ENCODE results near the gene MYO1B.

MYO1B gene

DNA sequence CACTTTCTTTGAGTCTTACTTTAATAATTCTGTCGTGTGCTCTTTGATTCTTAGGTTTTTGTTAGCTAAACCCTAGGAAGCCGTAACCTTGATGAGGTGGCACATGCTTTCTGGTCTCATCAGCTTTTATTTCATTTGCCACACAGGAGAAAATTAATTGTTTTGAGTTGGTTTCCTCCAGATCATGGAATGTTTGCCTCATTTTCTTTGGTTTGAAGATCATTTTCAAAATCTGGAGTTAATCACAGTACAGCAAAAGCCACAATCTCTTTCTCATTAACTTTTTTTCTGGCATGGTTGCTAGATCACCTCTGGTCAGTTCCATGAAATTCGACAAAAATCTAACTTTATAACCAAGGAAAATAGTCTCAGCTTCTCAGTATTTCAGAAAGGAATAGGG, 182.9 kb downstream of the MYO1B start:
- DNase-seq (ENCODE audit: low read depth): no peak
- no peak overlapping the region for H3K4me3 ChIP-seq (ENCODE audit: low read length)
- TF ChIP-seq, protein P1, sequence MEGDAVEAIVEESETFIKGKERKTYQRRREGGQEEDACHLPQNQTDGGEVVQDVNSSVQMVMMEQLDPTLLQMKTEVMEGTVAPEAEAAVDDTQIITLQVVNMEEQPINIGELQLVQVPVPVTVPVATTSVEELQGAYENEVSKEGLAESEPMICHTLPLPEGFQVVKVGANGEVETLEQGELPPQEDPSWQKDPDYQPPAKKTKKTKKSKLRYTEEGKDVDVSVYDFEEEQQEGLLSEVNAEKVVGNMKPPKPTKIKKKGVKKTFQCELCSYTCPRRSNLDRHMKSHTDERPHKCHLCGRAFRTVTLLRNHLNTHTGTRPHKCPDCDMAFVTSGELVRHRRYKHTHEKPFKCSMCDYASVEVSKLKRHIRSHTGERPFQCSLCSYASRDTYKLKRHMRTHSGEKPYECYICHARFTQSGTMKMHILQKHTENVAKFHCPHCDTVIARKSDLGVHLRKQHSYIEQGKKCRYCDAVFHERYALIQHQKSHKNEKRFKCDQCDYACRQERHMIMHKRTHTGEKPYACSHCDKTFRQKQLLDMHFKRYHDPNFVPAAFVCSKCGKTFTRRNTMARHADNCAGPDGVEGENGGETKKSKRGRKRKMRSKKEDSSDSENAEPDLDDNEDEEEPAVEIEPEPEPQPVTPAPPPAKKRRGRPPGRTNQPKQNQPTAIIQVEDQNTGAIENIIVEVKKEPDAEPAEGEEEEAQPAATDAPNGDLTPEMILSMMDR (conservative IDR thresholded peaks at IDR 0.05; ENCODE audit: low read depth, low read length): no peak

- DNase-seq (ENCODE audit: low read depth): no peak
- TF ChIP-seq, protein P1 (conservative IDR thresholded peaks at IDR 0.05; ENCODE audit: low read depth, low read length): no peak
- no peak overlapping the region for H3K4me3 ChIP-seq (ENCODE audit: low read length)
Observed at GRCh38 chr2:191430476-191430875, 185.3 kb downstream of the MYO1B start.

- no peak for DNase-seq (ENCODE audit: low read depth)
- TF ChIP-seq, protein P1 (conservative IDR thresholded peaks at IDR 0.05; ENCODE audit: low read depth, low read length): no peak
- H3K4me3 ChIP-seq (ENCODE audit: low read length): no peak overlapping the region
Observed at GRCh38 chr2:191432121-191432520, 186.9 kb downstream of the MYO1B start.

DNA sequence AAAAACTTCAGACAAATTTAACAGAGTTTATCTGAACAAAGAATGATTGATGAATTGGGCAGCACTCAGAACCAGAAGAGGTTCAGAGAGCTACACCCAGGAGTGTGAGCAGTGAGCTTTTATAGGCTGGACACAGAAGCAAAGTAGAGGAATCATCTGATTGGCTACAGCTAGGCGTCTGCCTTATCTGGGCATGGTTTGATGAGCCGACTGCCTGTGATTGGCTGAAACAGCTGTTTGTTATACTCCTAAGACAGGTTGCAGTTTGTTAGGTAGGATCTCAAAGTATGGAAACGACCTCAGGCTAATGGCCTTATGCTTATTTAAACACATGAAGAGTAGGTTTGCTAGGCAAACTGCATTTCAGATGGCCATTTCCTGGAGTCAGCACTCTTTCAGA, 188.9 kb downstream of the MYO1B start:
- H3K4me3 ChIP-seq (ENCODE audit: low read length): no peak overlapping the region
- TF ChIP-seq, protein P1 (conservative IDR thresholded peaks at IDR 0.05; ENCODE audit: low read depth, low read length): no peak
- DNase-seq (ENCODE audit: low read depth): no peak

GRCh38 chr2:191435141-191435540, 189.9 kb downstream of the MYO1B start:
- TF ChIP-seq, protein P1 (conservative IDR thresholded peaks at IDR 0.05; ENCODE audit: low read depth, low read length): no peak

DNA sequence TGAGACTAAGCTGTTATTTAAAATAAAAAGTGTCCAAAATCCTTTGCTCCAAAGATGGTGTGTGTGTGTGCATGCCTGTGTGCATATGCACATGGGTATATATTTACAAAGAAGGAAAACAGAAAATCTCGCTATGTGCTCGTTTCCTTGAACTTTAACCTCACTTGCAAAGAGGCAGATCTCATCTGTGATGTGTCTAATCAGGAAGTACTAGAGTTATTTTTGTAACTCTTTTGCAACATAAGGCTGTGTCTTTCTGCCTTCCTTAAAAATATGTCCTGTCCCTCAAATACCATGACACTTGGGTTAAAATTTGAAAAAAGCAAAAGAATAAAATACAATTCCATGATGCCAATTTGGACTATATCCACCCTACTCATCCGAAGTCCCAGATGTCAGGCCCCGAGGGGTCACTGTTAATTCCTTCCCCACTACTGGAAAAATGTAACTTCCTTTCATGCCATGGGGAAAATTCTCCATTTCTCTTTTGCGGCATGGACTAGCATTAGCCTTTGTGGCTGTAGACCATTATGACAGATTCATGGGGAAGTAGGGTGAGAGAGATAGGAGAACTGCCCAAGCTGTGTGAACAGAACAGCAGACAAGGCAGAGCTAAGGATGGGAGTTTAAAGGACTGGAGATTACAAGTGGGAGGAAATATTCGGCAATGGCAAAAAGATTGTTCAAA, 191.3 kb downstream of the MYO1B start:
- no peak overlapping the region for H3K4me3 ChIP-seq (ENCODE audit: low read length)
- TF ChIP-seq, protein P1 (conservative IDR thresholded peaks at IDR 0.05; ENCODE audit: low read depth, low read length): no peak
- no peak for DNase-seq (ENCODE audit: low read depth)

More at GRCh38 chr2:191435141-191435540, 189.9 kb downstream of the MYO1B start:
- no peak overlapping the region for H3K4me3 ChIP-seq (ENCODE audit: low read length)
- no peak for DNase-seq (ENCODE audit: low read depth)

- DNase-seq (ENCODE audit: low read depth): no peak
- no peak overlapping the region for H3K4me3 ChIP-seq (ENCODE audit: low read length)
- TF ChIP-seq, protein P1 (conservative IDR thresholded peaks at IDR 0.05; ENCODE audit: low read depth, low read length): no peak
Observed at GRCh38 chr2:191439481-191439880, 194.3 kb downstream of the MYO1B start.
